K562 (cell line): Measurements from ENCODE around the gene MYL12A. TPM values are rescaled to one million over a fixed set of nuclear protein-coding genes. Genes with fewer than 3 reads are reported as not detected.

Experiments used
- ARNT ChIP-seq, 2 experiments: fragments of 450-650 bp; IDR thresholded peaks; 2 replicates each; pipeline ENCODE4 v1.6.1; 2016; ENCODE audit warnings: mild to moderate bottlenecking in 1 of 2
- CEBPG ChIP-seq, 3 experiments: fragments of 200-800 bp in 1 of 3; sonication (Bioruptor generic) in 1 of 3; sonication (generic) in 1 of 3; formaldehyde crosslinking in 1 of 3; IDR thresholded peaks in 2 of 3; conservative IDR thresholded peaks in 1 of 3; 2 replicates each; pipeline versions ENCODE4 v1.6.1 to v1.8.0; 2016 to 2022; ENCODE audit warnings: missing compliant biosample characterization in 2 of 3, missing genetic modification characterization in 2 of 3, mild to moderate bottlenecking in 1 of 3, missing genetic modification reagents in 1 of 3
- CHD4 ChIP-seq: fragments of 200-600 bp; sonication (generic); IDR thresholded peaks from 3 replicates; pipeline ENCODE4 v1.6.1; 2012; ENCODE audit warnings: low read depth, mild to moderate bottlenecking, mixed read lengths, low read length, inconsistent platforms; ENCODE audit not compliant: insufficient read depth, insufficient replicate concordance, poor library complexity, severe bottlenecking
- GABPA ChIP-seq: fragments of 200-800 bp; sonication (Bioruptor generic); conservative IDR thresholded peaks from 2 replicates; pipeline ENCODE4 v1.6.1; 2016; ENCODE audit warnings: low read depth, missing genetic modification characterization, missing compliant biosample characterization
- MYBL2 ChIP-seq, 2 experiments: fragments of 450-650 bp in 1 of 2; sonication (generic) in 1 of 2; formaldehyde crosslinking in 1 of 2; IDR thresholded peaks; 2 replicates each; pipeline versions ENCODE4 v1.6.1 to v1.8.1; 2017 to 2022; ENCODE audit warnings: borderline replicate concordance in 1 of 2, inconsistent platforms in 1 of 2, low read depth in 1 of 2, mild to moderate bottlenecking in 1 of 2, missing genetic modification reagents in 1 of 2, moderate library complexity in 1 of 2
- NR2C2 ChIP-seq, 2 experiments: fragments of 200-800 bp in 1 of 2; sonication (Bioruptor generic) in 1 of 2; sonication (generic) in 1 of 2; formaldehyde crosslinking in 1 of 2; IDR thresholded peaks; 2 replicates each; pipeline versions ENCODE4 v1.6.1 to v1.8.0; 2016 to 2022; ENCODE audit warnings: mild to moderate bottlenecking in 1 of 2, missing compliant biosample characterization in 1 of 2, missing genetic modification characterization in 1 of 2, missing genetic modification reagents in 1 of 2
- POLR3G ChIP-seq: IDR thresholded peaks from 2 replicates; pipeline ENCODE4 v1.6.1; 2011; ENCODE audit not compliant: insufficient read length, insufficient replicate concordance; ENCODE audit errors: extremely low read depth
- SMC3 ChIP-seq: conservative IDR thresholded peaks from 2 replicates; pipeline ENCODE4 v1.6.1; 2011; ENCODE audit warnings: low read depth, low read length, improper control_type of control experiment; ENCODE audit not compliant: insufficient read depth
- TEAD4 ChIP-seq, 2 experiments: sonication (generic) in 1 of 2; formaldehyde crosslinking in 1 of 2; IDR thresholded peaks; 2 replicates each; pipeline versions ENCODE4 v1.6.1 to v1.8.0; 2012 to 2022; ENCODE audit warnings: borderline replicate concordance in 1 of 2, inconsistent platforms in 1 of 2, low read length in 1 of 2, mild to moderate bottlenecking in 1 of 2, missing genetic modification reagents in 1 of 2
- ZFP1 ChIP-seq: fragments of 450-650 bp; formaldehyde crosslinking; IDR thresholded peaks from 2 replicates; pipeline ENCODE4 v1.4.0; 2020; ENCODE audit warnings: mild to moderate bottlenecking, mixed read lengths
- ZNF41 ChIP-seq: fragments of 250-450 bp; sonication (Bioruptor Pico); conservative IDR thresholded peaks from 2 replicates; pipeline ENCODE4 v1.4.0; 2020; ENCODE audit warnings: mild to moderate bottlenecking
- ZNF707 ChIP-seq: fragments of 250-450 bp; sonication (Bioruptor Pico); conservative IDR thresholded peaks from 2 replicates; pipeline ENCODE4 v1.8.0; 2022; ENCODE audit warnings: inconsistent platforms, mild to moderate bottlenecking, moderate library complexity
- ZNF79 ChIP-seq: fragments of 250-450 bp; sonication (Bioruptor Pico); IDR thresholded peaks from 2 replicates; pipeline ENCODE4 v1.4.0; 2020; ENCODE audit warnings: low read depth, mild to moderate bottlenecking, moderate library complexity
- polyA plus RNA-seq, 8 experiments: library from polyadenylated mRNA; depleted of rRNA in 4 of 8; stranded (reverse) in 5 of 8; unstranded in 3 of 8; fragments of >200 nt; fragmentation: Nextera tagmentation in 2 of 8; fragmentation: Illumina TruSeq in 1 of 8; extraction: Ambion mirVana in 2 of 8; extraction: Trizol in 1 of 8; gene quantifications; 2 replicates each; pipeline versions ENCODE4 v1.2.1 to v1.2.3, GENCODE V29; 2011 to 2014; ENCODE audit warnings: inconsistent platforms in 1 of 8, missing spikeins in 1 of 8
- total RNA-seq, 7 experiments: library from RNA; depleted of rRNA in 6 of 7; stranded (reverse); fragments of >200 nt in 6 of 7; fragmentation: Illumina TruSeq in 2 of 7; extraction: Trizol in 2 of 7; gene quantifications; 2 replicates each; pipeline versions ENCODE4 v1.2.1 to v1.2.3, GENCODE V29; 2011 to 2021; ENCODE audit warnings: low replicate concordance in 1 of 7
- TF ChIP-seq, protein P1 (sequence below): sonication (generic); formaldehyde crosslinking; IDR thresholded peaks from 2 replicates; pipeline ENCODE4 v1.8.0; 2022; ENCODE audit warnings: missing genetic modification reagents, mild to moderate bottlenecking, borderline replicate concordance
- TF ChIP-seq, protein P2 (sequence below): fragments of 450-650 bp; IDR thresholded peaks from one replicate; pipeline ENCODE4 v1.6.1; 2018; ENCODE audit warnings: mild to moderate bottlenecking, moderate library complexity; ENCODE audit not compliant: partially characterized antibody
- TF ChIP-seq, protein P3 (sequence below): fragments of 250-450 bp; sonication (Bioruptor Pico); IDR thresholded peaks from 2 replicates; pipeline ENCODE4 v1.9.0; 2021; ENCODE audit warnings: mild to moderate bottlenecking
- TF ChIP-seq, protein P4 (sequence below): fragments of 450-650 bp; IDR thresholded peaks from 2 replicates; pipeline ENCODE4 v1.6.1; 2018; ENCODE audit not compliant: partially characterized antibody

Gene MYL12A
- total and polyA plus RNA-seq, 9 of the 15 experiments (the other 6 are each of a cell fraction or from before 2014, with no cell fraction given), result 308 to 1,031 (median 559) TPM

DNA sequence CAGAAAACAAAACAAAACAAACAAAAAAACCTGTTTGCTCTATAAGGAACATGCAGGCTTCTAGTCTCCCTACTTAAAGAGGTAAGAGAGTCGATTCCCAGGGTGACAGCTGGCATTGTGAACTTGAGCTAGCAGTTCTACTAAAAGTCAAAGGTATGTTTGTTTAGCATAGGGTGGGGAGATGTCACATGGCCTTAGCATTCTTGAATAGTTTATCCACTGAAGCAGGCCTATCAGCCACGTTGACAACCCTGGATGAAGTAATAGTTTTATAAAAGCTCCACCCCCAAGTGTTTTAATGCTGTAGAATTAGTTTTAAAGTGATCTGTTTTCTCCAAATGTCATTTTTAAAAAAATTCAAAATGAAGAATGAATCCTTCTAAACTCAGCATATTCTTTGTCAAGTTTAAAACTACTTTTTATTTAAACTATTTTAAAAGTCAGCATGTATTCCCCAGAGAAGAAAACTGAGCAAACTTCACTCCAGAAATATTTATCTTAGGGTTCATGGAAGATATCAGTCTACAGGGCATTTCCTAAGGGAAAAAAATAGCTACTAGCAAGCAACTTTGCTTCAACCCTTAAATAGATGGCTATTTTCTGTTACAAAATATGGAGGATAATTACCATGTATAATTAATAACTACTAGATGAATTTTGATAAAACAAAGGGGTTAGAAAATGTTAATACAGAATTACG, 29.5 kb upstream of the MYL12A start (continued):
- TF ChIP-seq CEBPG (CRISPR knock-in tag; IDR thresholded peaks at IDR 0.05), result no peak
- TF ChIP-seq CEBPG (tag; conservative IDR thresholded peaks at IDR 0.05 in 1 of 2, IDR thresholded peaks at IDR 0.05 in 1 of 2), result 0 out of 4 replicates have a peak, but pooled peaks of 1 of the 2 experiments have one; percentile 11
- 0 out of 2 replicates have a peak, but pooled peaks have one; percentile 32 for TF ChIP-seq TEAD4 (IDR thresholded peaks at IDR 0.05; ENCODE audit: low read length)
- TF ChIP-seq TEAD4 (CRISPR knock-in tag; IDR thresholded peaks at IDR 0.05; ENCODE audit: borderline replicate concordance), result no peak
- TF ChIP-seq, protein P1, sequence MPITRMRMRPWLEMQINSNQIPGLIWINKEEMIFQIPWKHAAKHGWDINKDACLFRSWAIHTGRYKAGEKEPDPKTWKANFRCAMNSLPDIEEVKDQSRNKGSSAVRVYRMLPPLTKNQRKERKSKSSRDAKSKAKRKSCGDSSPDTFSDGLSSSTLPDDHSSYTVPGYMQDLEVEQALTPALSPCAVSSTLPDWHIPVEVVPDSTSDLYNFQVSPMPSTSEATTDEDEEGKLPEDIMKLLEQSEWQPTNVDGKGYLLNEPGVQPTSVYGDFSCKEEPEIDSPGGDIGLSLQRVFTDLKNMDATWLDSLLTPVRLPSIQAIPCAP (CRISPR knock-in tag), result no peak
- no peak for TF ChIP-seq NR2C2 (CRISPR knock-in tag; IDR thresholded peaks at IDR 0.05)
- no peak for TF ChIP-seq NR2C2 (tag; IDR thresholded peaks at IDR 0.05)
- TF ChIP-seq, protein P2, sequence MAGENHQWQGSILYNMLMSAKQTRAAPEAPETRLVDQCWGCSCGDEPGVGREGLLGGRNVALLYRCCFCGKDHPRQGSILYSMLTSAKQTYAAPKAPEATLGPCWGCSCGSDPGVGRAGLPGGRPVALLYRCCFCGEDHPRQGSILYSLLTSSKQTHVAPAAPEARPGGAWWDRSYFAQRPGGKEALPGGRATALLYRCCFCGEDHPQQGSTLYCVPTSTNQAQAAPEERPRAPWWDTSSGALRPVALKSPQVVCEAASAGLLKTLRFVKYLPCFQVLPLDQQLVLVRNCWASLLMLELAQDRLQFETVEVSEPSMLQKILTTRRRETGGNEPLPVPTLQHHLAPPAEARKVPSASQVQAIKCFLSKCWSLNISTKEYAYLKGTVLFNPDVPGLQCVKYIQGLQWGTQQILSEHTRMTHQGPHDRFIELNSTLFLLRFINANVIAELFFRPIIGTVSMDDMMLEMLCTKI, result no peak
- no peak for TF ChIP-seq SMC3
- TF ChIP-seq ZNF707 (CRISPR knock-in tag), result no peak
- no peak for TF ChIP-seq ZNF41 (CRISPR knock-in tag)
- TF ChIP-seq ZFP1, result 0 out of 2 replicates have a peak, but pooled peaks have one; percentile 20
- TF ChIP-seq, protein P3, sequence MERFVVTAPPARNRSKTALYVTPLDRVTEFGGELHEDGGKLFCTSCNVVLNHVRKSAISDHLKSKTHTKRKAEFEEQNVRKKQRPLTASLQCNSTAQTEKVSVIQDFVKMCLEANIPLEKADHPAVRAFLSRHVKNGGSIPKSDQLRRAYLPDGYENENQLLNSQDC (CRISPR knock-in tag), result no peak
- TF ChIP-seq ZNF79, result no peak
- TF ChIP-seq, protein P4, sequence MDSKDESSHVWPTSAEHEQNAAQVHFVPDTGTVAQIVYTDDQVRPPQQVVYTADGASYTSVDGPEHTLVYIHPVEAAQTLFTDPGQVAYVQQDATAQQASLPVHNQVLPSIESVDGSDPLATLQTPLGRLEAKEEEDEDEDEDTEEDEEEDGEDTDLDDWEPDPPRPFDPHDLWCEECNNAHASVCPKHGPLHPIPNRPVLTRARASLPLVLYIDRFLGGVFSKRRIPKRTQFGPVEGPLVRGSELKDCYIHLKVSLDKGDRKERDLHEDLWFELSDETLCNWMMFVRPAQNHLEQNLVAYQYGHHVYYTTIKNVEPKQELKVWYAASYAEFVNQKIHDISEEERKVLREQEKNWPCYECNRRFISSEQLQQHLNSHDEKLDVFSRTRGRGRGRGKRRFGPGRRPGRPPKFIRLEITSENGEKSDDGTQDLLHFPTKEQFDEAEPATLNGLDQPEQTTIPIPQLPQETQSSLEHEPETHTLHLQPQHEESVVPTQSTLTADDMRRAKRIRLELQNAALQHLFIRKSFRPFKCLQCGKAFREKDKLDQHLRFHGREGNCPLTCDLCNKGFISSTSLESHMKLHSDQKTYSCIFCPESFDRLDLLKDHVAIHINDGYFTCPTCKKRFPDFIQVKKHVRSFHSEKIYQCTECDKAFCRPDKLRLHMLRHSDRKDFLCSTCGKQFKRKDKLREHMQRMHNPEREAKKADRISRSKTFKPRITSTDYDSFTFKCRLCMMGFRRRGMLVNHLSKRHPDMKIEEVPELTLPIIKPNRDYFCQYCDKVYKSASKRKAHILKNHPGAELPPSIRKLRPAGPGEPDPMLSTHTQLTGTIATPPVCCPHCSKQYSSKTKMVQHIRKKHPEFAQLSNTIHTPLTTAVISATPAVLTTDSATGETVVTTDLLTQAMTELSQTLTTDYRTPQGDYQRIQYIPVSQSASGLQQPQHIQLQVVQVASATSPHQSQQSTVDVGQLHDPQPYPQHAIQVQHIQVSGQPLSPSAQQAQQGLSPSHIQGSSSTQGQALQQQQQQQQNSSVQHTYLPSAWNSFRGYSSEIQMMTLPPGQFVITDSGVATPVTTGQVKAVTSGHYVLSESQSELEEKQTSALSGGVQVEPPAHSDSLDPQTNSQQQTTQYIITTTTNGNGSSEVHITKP, result no peak
- TF ChIP-seq CHD4, result no peak
- no peak for TF ChIP-seq GABPA (tag)
- no peak for TF ChIP-seq ARNT (IDR thresholded peaks at IDR 0.05)
- TF ChIP-seq POLR3G, result no peak
- TF ChIP-seq MYBL2 (IDR thresholded peaks at IDR 0.05; ENCODE audit: low read depth), result no peak
- no peak for TF ChIP-seq MYBL2 (CRISPR knock-in tag; IDR thresholded peaks at IDR 0.05; ENCODE audit: borderline replicate concordance)
